IMR-90 (cell line): ENCODE measurements around the gene DIP2B. TPM values are rescaled to one million over a fixed set of nuclear protein-coding genes. Genes with fewer than 3 reads are reported as not detected.

ENCODE experiments used
- ATAC-seq: fragments of 200-7000 bp; cut with Tn5 transposase; 2 replicates; pipeline ENCODE4 v1.9.1; 2020; ENCODE audit warnings: low read depth, mild to moderate bottlenecking, moderate library complexity
- BruUV-seq: library from RNA; stranded (reverse); fragments of 400-500 nt; replicated peaks from 2 replicates; lab custom pipeline; 2021; lab: Mats Ljungman, UMichigan
- CTCF ChIA-PET: fragments of 300-600 bp; formaldehyde crosslinking; extraction: SDS; loops from one replicate; lab custom pipeline; 2021; ENCODE audit warnings: antibody characterized with exemption; lab: Yijun Ruan, JAX
- POLR2A ChIA-PET: fragments of 300-600 bp; sonication (Branson Sonifier 250); formaldehyde crosslinking; loops from one replicate; lab custom pipeline; 2022; ENCODE audit warnings: antibody characterized with exemption; ENCODE audit not compliant: unreplicated experiment; lab: Charles Lee
- DNase-seq: peaks from one replicate; pipeline ENCODE4 v3.0.0; 2013
- H2AFZ ChIP-seq: replicated peaks from 2 replicates; pipeline ENCODE3; 2013; ENCODE audit warnings: low read length, mild to moderate bottlenecking; ENCODE audit not compliant: poor library complexity
- H2AK5ac ChIP-seq: 2 replicates; pipeline ENCODE4 v1.6.1; 2013; ENCODE audit warnings: low read depth, low read length, inconsistent platforms
- H2AK9ac ChIP-seq: replicated peaks from 2 replicates; pipeline ENCODE3; 2013; ENCODE audit warnings: mild to moderate bottlenecking, low read depth, low read length, moderate library complexity; ENCODE audit not compliant: poor library complexity
- H2BK120ac ChIP-seq: 2 replicates; pipeline ENCODE4 v1.6.1; 2013; ENCODE audit warnings: low read depth, low read length, inconsistent platforms
- H2BK15ac ChIP-seq: 3 replicates; pipeline ENCODE4 v1.6.1; 2013; ENCODE audit warnings: low read depth, low read length, inconsistent platforms
- H2BK20ac ChIP-seq: 2 replicates; pipeline ENCODE4 v1.6.1; 2013; ENCODE audit warnings: low read depth, mild to moderate bottlenecking, inconsistent platforms, low read length, moderate library complexity
- H2BK5ac ChIP-seq: 2 replicates; pipeline ENCODE4 v1.6.1; 2013; ENCODE audit warnings: mild to moderate bottlenecking, low read depth, low read length, inconsistent platforms; ENCODE audit not compliant: poor library complexity, severe bottlenecking
- H3K14ac ChIP-seq: replicated peaks from 2 replicates; pipeline ENCODE4 v1.6.1; 2013; ENCODE audit warnings: low read depth, low read length, inconsistent platforms
- H3K18ac ChIP-seq: 2 replicates; pipeline ENCODE4 v1.6.1; 2013; ENCODE audit warnings: low read depth, low read length, control low read depth
- H3K23ac ChIP-seq: 2 replicates; pipeline ENCODE4 v1.6.1; 2013; ENCODE audit warnings: low read depth, low read length, inconsistent platforms
- H3K27ac ChIP-seq: 2 replicates; pipeline ENCODE4 v1.5.1; 2013; ENCODE audit warnings: mild to moderate bottlenecking, control low read depth, low read length; ENCODE audit not compliant: insufficient read depth
- H3K27me3 ChIP-seq: 2 replicates; pipeline ENCODE4 v1.6.1; 2013; ENCODE audit warnings: low read length; ENCODE audit not compliant: control insufficient read depth, insufficient read depth
- H3K36me3 ChIP-seq: 2 replicates; pipeline ENCODE4 v1.6.1; 2013; ENCODE audit warnings: low read length, mixed read lengths; ENCODE audit not compliant: control insufficient read depth, insufficient read depth
- H3K4ac ChIP-seq: 2 replicates; pipeline ENCODE4 v1.6.1; 2013; ENCODE audit warnings: low read depth, low read length, inconsistent platforms
- H3K4me1 ChIP-seq: 2 replicates; pipeline ENCODE4 v1.6.1; 2013; ENCODE audit warnings: low read length, mixed read lengths; ENCODE audit not compliant: control insufficient read depth, insufficient read depth
- H3K4me2 ChIP-seq: 2 replicates; pipeline ENCODE4 v1.6.1; 2013; ENCODE audit warnings: low read depth, mild to moderate bottlenecking, control low read depth, low read length, moderate library complexity
- H3K4me3 ChIP-seq: 2 replicates; pipeline ENCODE4 v1.5.1; 2013; ENCODE audit warnings: low read depth, mild to moderate bottlenecking, control low read depth, low read length, moderate library complexity; ENCODE audit not compliant: insufficient read depth
- H3K56ac ChIP-seq: 2 replicates; pipeline ENCODE4 v1.6.1; 2013; ENCODE audit warnings: low read length, inconsistent platforms; ENCODE audit not compliant: insufficient read depth; ENCODE audit errors: extremely low read depth
- H3K79me1 ChIP-seq, 2 experiments: 2 replicates each; pipeline ENCODE4 v1.6.1; 2013; ENCODE audit warnings: low read length in 2 of 2, inconsistent platforms in 1 of 2, low read depth in 1 of 2
- H3K9ac ChIP-seq: 2 replicates; pipeline ENCODE4 v1.6.1; 2013; ENCODE audit warnings: low read depth, low read length, control low read depth
- H3K9me1 ChIP-seq: 2 replicates; pipeline ENCODE4 v1.6.1; 2013; ENCODE audit warnings: low read length, inconsistent platforms; ENCODE audit not compliant: insufficient read depth
- H3K9me3 ChIP-seq: 2 replicates; pipeline ENCODE4 v1.6.1; 2013; ENCODE audit warnings: low read length; ENCODE audit not compliant: control insufficient read depth, insufficient read depth
- H4K20me1 ChIP-seq: 2 replicates; pipeline ENCODE4 v1.6.1; 2013; ENCODE audit warnings: low read length, inconsistent platforms; ENCODE audit not compliant: insufficient read depth
- H4K5ac ChIP-seq: 2 replicates; pipeline ENCODE4 v1.6.1; 2013; ENCODE audit warnings: mild to moderate bottlenecking, low read depth, low read length, control low read depth
- H4K8ac ChIP-seq, 2 experiments: 2 replicates each; pipeline ENCODE4 v1.6.1; 2013; ENCODE audit warnings: low read depth in 2 of 2, low read length in 2 of 2, control low read depth in 1 of 2, inconsistent platforms in 1 of 2
- H4K91ac ChIP-seq: 2 replicates; pipeline ENCODE4 v1.6.1; 2013; ENCODE audit warnings: low read depth, low read length, inconsistent platforms; ENCODE audit not compliant: insufficient read depth
- BHLHE40 ChIP-seq: fragments of 150-350 bp; IDR thresholded peaks from 2 replicates; pipeline ENCODE4 v1.6.1; 2016; ENCODE audit warnings: mild to moderate bottlenecking, low read depth, low read length
- CEBPB ChIP-seq: IDR thresholded peaks from 2 replicates; pipeline ENCODE4 v1.6.1; 2012; ENCODE audit warnings: low read depth, low read length, improper control_type of control experiment
- CHD1 ChIP-seq: IDR thresholded peaks from 2 replicates; pipeline ENCODE4 v1.6.1; 2012; ENCODE audit warnings: low read depth, low read length, improper control_type of control experiment
- FOS ChIP-seq: fragments of 150-350 bp; IDR thresholded peaks from 2 replicates; pipeline ENCODE4 v1.6.1; 2016; ENCODE audit warnings: low read depth, low read length
- MAZ ChIP-seq: IDR thresholded peaks from 2 replicates; pipeline ENCODE4 v1.6.1; 2012; ENCODE audit warnings: low read depth, mild to moderate bottlenecking, low read length, improper control_type of control experiment, moderate library complexity, borderline replicate concordance
- MXI1 ChIP-seq: IDR thresholded peaks from 2 replicates; pipeline ENCODE4 v1.6.1; 2012; ENCODE audit warnings: low read depth, mild to moderate bottlenecking, low read length, moderate library complexity, borderline replicate concordance
- NFE2L2 ChIP-seq: fragments of 150-350 bp; IDR thresholded peaks from 2 replicates; pipeline ENCODE4 v1.6.1; 2016; ENCODE audit warnings: low read depth, mild to moderate bottlenecking, low read length
- POLR2A ChIP-seq: IDR thresholded peaks from 2 replicates; pipeline ENCODE4 v1.6.1; 2012; ENCODE audit warnings: mild to moderate bottlenecking, low read depth, low read length
- RAD21 ChIP-seq: IDR thresholded peaks from 2 replicates; pipeline ENCODE4 v1.6.1; 2012; ENCODE audit warnings: low read length, improper control_type of control experiment
- RCOR1 ChIP-seq: IDR thresholded peaks from 2 replicates; pipeline ENCODE4 v1.6.1; 2012; ENCODE audit warnings: mild to moderate bottlenecking, low read length, improper control_type of control experiment; ENCODE audit not compliant: insufficient replicate concordance
- RFX5 ChIP-seq: IDR thresholded peaks from 2 replicates; pipeline ENCODE4 v1.8.0; 2012; ENCODE audit warnings: low read depth, mild to moderate bottlenecking, low read length, moderate library complexity
- SMC3 ChIP-seq: fragments of 150-350 bp; IDR thresholded peaks from 2 replicates; pipeline ENCODE4 v1.6.1; 2016; ENCODE audit warnings: low read depth, mild to moderate bottlenecking, antibody characterized with exemption, low read length, moderate library complexity
- WGBS, 2 experiments: methylation state at CpG; one replicate each; pipeline versions ENCODE4 v1.1.5 to v1.1.7; 2013; ENCODE audit warnings: missing lambda C conversion rate in 2 of 2; ENCODE audit not compliant: insufficient read length in 1 of 2; ENCODE audit errors: extremely low coverage in 2 of 2; 5-methylcytosine and 5-hydroxymethylcytosine counted together
- dilution Hi-C: fragments of 300-500 bp; cut with HindIII; formaldehyde crosslinking; loops from one replicate; pipeline ENCODE4 v1.14.3; 2018; ENCODE audit warnings: low sequenced_read_pairs; ENCODE audit not compliant: unreplicated experiment
- in situ Hi-C: fragments of 300-500 bp; cut with MboI; formaldehyde crosslinking; loops from 3 replicates; pipeline ENCODE4 v1.14.3; 2019; ENCODE audit warnings: low sequenced_read_pairs, inconsistent platforms, mixed read lengths
- intact Hi-C: fragments of 100-400 bp; cut with micrococcal nuclease; formaldehyde crosslinking; loops from 2 replicates; pipeline ENCODE4 v1.10.0; 2022
- polyA plus RNA-seq, 3 experiments: library from polyadenylated mRNA; depleted of rRNA; stranded (reverse); fragments of >200 nt; gene quantifications; 2 replicates each; pipeline ENCODE4 v1.2.3, GENCODE V29; 2012; ENCODE audit warnings: low replicate concordance in 1 of 3
- total RNA-seq: library from RNA; depleted of rRNA; stranded (reverse); fragments of >200 nt; gene quantifications from 2 replicates; pipeline ENCODE4 v1.2.3, GENCODE V29; 2012
- TF ChIP-seq, protein P1 (sequence below): fragments of 150-350 bp; IDR thresholded peaks from 2 replicates; pipeline ENCODE4 v1.6.1; 2017; ENCODE audit warnings: mild to moderate bottlenecking, antibody characterized with exemption, low read length, low read depth
- TF ChIP-seq, protein P2 (sequence below): conservative IDR thresholded peaks from 2 replicates; pipeline ENCODE4 v1.5.1; 2012; ENCODE audit warnings: mild to moderate bottlenecking, low read depth, low read length, improper control_type of control experiment
- TF ChIP-seq, protein P3 (sequence below): fragments of 150-350 bp; IDR thresholded peaks from 2 replicates; pipeline ENCODE4 v1.6.1; 2016; ENCODE audit warnings: low read depth, mild to moderate bottlenecking, low read length, moderate library complexity, borderline replicate concordance

Gene DIP2B
- total and polyA plus RNA-seq, 2 of the 4 experiments (the other 2 are of a cell fraction) = 7.7 to 12.9 TPM

DNA sequence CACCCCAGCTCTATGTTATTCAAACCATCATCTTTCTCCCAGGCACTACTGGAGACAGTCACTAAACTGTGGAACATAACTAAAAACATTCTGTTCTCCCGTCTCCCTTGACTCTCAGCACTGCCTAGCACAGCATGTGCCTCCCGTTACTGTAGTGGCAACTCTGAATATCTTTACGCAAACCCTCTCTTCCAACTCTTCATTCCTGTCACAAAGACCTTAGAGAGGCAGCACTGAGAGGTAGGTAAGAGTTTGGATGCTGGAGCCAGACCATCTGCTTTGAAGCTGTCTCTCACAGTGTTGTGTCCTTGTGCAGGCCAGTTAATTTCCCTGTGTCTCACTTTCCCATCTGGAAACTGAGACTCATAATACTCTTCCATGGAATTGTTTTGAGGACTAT is 108.1 kb downstream of the DIP2B start:
- BruUV-seq = no TSS peak
- no peak overlapping the region for H2AFZ ChIP-seq
- no peak overlapping the region for H4K5ac ChIP-seq
- peaks cover 6% of the 10 kb centered on the region; the same call in 1 of the 2 replicates for H3K4me1 ChIP-seq
- ChIA-PET CTCF (no interaction called here), POLR2A (no interaction called here)
- in situ Hi-C loops = no loop called here
- H3K14ac ChIP-seq = peak overlapping the region; percentile 85
- intact Hi-C loops = no loop called here
- H3K4me3 ChIP-seq = no peak overlapping the region
- H3K23ac ChIP-seq = peak overlapping the region; percentile 81
- H3K4me2 ChIP-seq = no peak overlapping the region
- H3K9me1 ChIP-seq = peaks cover 14% of the 10 kb centered on the region
- no peaks in the 10 kb centered on the region for H3K9me3 ChIP-seq
- peak overlapping the region; percentile 34; the same call in 1 of the 2 replicates for H2BK20ac ChIP-seq
- H2BK120ac ChIP-seq = no peak overlapping the region; the same call in 1 of the 2 replicates
- H3K9ac ChIP-seq = no peak overlapping the region
- TF ChIP-seq BHLHE40 (no peak), POLR2A (no peak), SMC3 (no peak), MAZ (no peak), FOS (no peak), RFX5 (no peak), RCOR1 (no peak), CEBPB (no peak), MXI1 (no peak), NFE2L2 (no peak), RAD21 (no peak), CHD1 (no peak)
- TF ChIP-seq, protein P1, sequence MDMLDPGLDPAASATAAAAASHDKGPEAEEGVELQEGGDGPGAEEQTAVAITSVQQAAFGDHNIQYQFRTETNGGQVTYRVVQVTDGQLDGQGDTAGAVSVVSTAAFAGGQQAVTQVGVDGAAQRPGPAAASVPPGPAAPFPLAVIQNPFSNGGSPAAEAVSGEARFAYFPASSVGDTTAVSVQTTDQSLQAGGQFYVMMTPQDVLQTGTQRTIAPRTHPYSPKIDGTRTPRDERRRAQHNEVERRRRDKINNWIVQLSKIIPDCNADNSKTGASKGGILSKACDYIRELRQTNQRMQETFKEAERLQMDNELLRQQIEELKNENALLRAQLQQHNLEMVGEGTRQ = no peak
- TF ChIP-seq, protein P2, sequence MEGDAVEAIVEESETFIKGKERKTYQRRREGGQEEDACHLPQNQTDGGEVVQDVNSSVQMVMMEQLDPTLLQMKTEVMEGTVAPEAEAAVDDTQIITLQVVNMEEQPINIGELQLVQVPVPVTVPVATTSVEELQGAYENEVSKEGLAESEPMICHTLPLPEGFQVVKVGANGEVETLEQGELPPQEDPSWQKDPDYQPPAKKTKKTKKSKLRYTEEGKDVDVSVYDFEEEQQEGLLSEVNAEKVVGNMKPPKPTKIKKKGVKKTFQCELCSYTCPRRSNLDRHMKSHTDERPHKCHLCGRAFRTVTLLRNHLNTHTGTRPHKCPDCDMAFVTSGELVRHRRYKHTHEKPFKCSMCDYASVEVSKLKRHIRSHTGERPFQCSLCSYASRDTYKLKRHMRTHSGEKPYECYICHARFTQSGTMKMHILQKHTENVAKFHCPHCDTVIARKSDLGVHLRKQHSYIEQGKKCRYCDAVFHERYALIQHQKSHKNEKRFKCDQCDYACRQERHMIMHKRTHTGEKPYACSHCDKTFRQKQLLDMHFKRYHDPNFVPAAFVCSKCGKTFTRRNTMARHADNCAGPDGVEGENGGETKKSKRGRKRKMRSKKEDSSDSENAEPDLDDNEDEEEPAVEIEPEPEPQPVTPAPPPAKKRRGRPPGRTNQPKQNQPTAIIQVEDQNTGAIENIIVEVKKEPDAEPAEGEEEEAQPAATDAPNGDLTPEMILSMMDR = no peak
- TF ChIP-seq, protein P3, sequence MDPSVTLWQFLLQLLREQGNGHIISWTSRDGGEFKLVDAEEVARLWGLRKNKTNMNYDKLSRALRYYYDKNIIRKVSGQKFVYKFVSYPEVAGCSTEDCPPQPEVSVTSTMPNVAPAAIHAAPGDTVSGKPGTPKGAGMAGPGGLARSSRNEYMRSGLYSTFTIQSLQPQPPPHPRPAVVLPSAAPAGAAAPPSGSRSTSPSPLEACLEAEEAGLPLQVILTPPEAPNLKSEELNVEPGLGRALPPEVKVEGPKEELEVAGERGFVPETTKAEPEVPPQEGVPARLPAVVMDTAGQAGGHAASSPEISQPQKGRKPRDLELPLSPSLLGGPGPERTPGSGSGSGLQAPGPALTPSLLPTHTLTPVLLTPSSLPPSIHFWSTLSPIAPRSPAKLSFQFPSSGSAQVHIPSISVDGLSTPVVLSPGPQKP = no peak
- ATAC-seq = no peak
- dilution Hi-C loops = no loop called here
- H2BK5ac ChIP-seq = no peak overlapping the region
- H2AK9ac ChIP-seq = no peak overlapping the region
- H4K8ac ChIP-seq = no peak overlapping the region
- H4K91ac ChIP-seq = peak overlapping the region; percentile 25; the same call in 1 of the 2 replicates
- H3K27me3 ChIP-seq = no peaks in the 10 kb centered on the region
- peak overlapping the region; percentile 62; the same call in 1 of the 3 replicates for H2BK15ac ChIP-seq
- peak overlapping the region; percentile 1; the same call in 1 of the 2 replicates for H2AK5ac ChIP-seq
- H3K56ac ChIP-seq = no peak overlapping the region
- no peak overlapping the region for H3K18ac ChIP-seq
- no peak overlapping the region for H3K27ac ChIP-seq
- no peaks in the 10 kb centered on the region; the same call in 1 of the 2 replicates for H4K20me1 ChIP-seq
- DNase-seq = no peak
- peak overlapping the region; percentile 42 for H3K4ac ChIP-seq
- H3K79me1 ChIP-seq = peaks cover 18 to 42% of the 10 kb centered on the region in 2 experiments
- WGBS, 2 experiments = no CpG with 5 or more reads among the region's 3 CpGs
- H3K36me3 ChIP-seq = no peaks in the 10 kb centered on the region
